Activated CD4-positive, alpha-beta T cell treated with anti-CD3 and anti-CD28 coated beads, Interleukin-2, amount 50 U/mL, for 48 hours (primary cell): ENCODE data around the gene PAK1.

Experiments
- DNase-seq, 2 experiments: peaks; one replicate each; pipeline ENCODE4 v3.0.0-alpha.2; 2020

Gene PAK1

GRCh38 chr11:77431813-77432212 lies 42.1 kb downstream of the PAK1 start:
- DNase-seq, result no peak

GRCh38 chr11:77428598-77428997 lies 45.3 kb downstream of the PAK1 start:
- DNase-seq, result no peak

GRCh38 chr11:77425346-77425745 lies 48.5 kb downstream of the PAK1 start:
- DNase-seq, result no peak

- no peak for DNase-seq
Measured at GRCh38 chr11:77424644-77425043, 49.2 kb downstream of the PAK1 start.

- no peak for DNase-seq
Measured at GRCh38 chr11:77423624-77424023, 50.3 kb downstream of the PAK1 start.

- DNase-seq, result no peak
Measured at GRCh38 chr11:77422687-77423086, 51.2 kb downstream of the PAK1 start.

- no peak for DNase-seq
Measured at GRCh38 chr11:77421041-77421723, 52.7 kb downstream of the PAK1 start.

- DNase-seq, result no peak
Measured at GRCh38 chr11:77418971-77419597, 54.8 kb downstream of the PAK1 start.

- DNase-seq, result no peak
Measured at GRCh38 chr11:77418155-77418970, 55.5 kb downstream of the PAK1 start.

- no peak for DNase-seq
Measured at GRCh38 chr11:77416357-77416756, 57.5 kb downstream of the PAK1 start.

- no peak for DNase-seq
Measured at GRCh38 chr11:77413850-77414460, 59.9 kb downstream of the PAK1 start.

- no peak for DNase-seq
Measured at GRCh38 chr11:77412814-77413213, 61.1 kb downstream of the PAK1 start.

GRCh38 chr11:77411717-77412441 lies 62.0 kb downstream of the PAK1 start:
- DNase-seq, result peak; percentile 81 to 85

- DNase-seq, result peak in 1 of 2 experiments; percentile 46
Measured at GRCh38 chr11:77411137-77411707, 62.7 kb downstream of the PAK1 start.

- no peak for DNase-seq
Measured at GRCh38 chr11:77410076-77410827, 63.6 kb downstream of the PAK1 start.

- no peak for DNase-seq
Measured at GRCh38 chr11:77409046-77409445, 64.8 kb downstream of the PAK1 start.

- DNase-seq, result no peak
Measured at GRCh38 chr11:77407613-77408012, 66.3 kb downstream of the PAK1 start.

GRCh38 chr11:77406396-77406795 lies 67.5 kb downstream of the PAK1 start:
- DNase-seq, result no peak

- DNase-seq, result no peak
Measured at GRCh38 chr11:77403211-77403610, 70.7 kb downstream of the PAK1 start.

- DNase-seq, result no peak
Measured at GRCh38 chr11:77402218-77402556, 71.7 kb downstream of the PAK1 start.

- DNase-seq, result no peak
Measured at GRCh38 chr11:77401486-77402217, 72.2 kb downstream of the PAK1 start.
